SK-N-SH treated with all-trans-retinoic acid at 6 μM for 48 hours (cell line): ENCODE results near the gene NUP42.

Experiments used
- ATAC-seq: fragments of 200-7000 bp; cut with Tn5 transposase; 3 replicates; pipeline ENCODE4 v1.9.1; 2020; ENCODE audit warnings: mild to moderate bottlenecking, moderate library complexity
- ARNTL ChIP-seq: fragments of 450-650 bp; formaldehyde crosslinking; IDR thresholded peaks from 2 replicates; pipeline ENCODE4 v1.5.0; 2020; ENCODE audit warnings: low read depth, mild to moderate bottlenecking, moderate library complexity, borderline replicate concordance
- CSDC2 ChIP-seq: fragments of 250-450 bp; sonication (Bioruptor Pico); IDR thresholded peaks from 2 replicates; pipeline ENCODE4 v1.5.0; 2020; ENCODE audit warnings: mild to moderate bottlenecking, moderate library complexity
- ESRRG ChIP-seq: fragments of 250-450 bp; sonication (Bioruptor Pico); IDR thresholded peaks from 2 replicates; pipeline ENCODE4 v1.6.1; 2021; ENCODE audit warnings: mild to moderate bottlenecking
- ISL1 ChIP-seq: fragments of 250-450 bp; sonication (Bioruptor Pico); IDR thresholded peaks from 2 replicates; pipeline ENCODE4 v2.1.2; 2022; ENCODE audit warnings: mild to moderate bottlenecking, moderate library complexity
- OSR1 ChIP-seq: fragments of 250-450 bp; sonication (Bioruptor Pico); IDR thresholded peaks from 2 replicates; pipeline ENCODE4 v1.8.0; 2022; ENCODE audit warnings: moderate library complexity, mild to moderate bottlenecking, inconsistent platforms
- PPARA ChIP-seq: fragments of 250-450 bp; sonication (Bioruptor Pico); IDR thresholded peaks from 2 replicates; pipeline ENCODE4 v1.5.0; 2020; ENCODE audit warnings: mild to moderate bottlenecking, borderline replicate concordance
- SNAI2 ChIP-seq: fragments of 250-450 bp; sonication (Bioruptor Pico); IDR thresholded peaks from 2 replicates; pipeline ENCODE4 v1.5.0; 2020; ENCODE audit warnings: mild to moderate bottlenecking, moderate library complexity
- TCF4 ChIP-seq: fragments of 250-450 bp; sonication (Bioruptor Pico); IDR thresholded peaks from 2 replicates; pipeline ENCODE4 v1.8.0; 2021; ENCODE audit warnings: mild to moderate bottlenecking, moderate library complexity, borderline replicate concordance
- TOX ChIP-seq: fragments of 250-450 bp; sonication (Bioruptor Pico); IDR thresholded peaks from 2 replicates; pipeline ENCODE4 v1.8.0; 2021; ENCODE audit warnings: mild to moderate bottlenecking, moderate library complexity, borderline replicate concordance
- ZC3H10 ChIP-seq: fragments of 250-450 bp; sonication (Bioruptor Pico); IDR thresholded peaks from 2 replicates; pipeline ENCODE4 v1.5.1; 2021; ENCODE audit warnings: mild to moderate bottlenecking, moderate library complexity
- ZFP3 ChIP-seq: fragments of 250-450 bp; sonication (Bioruptor Pico); IDR thresholded peaks from 2 replicates; pipeline ENCODE4 v1.5.0; 2020; ENCODE audit warnings: mild to moderate bottlenecking, moderate library complexity
- ZFP30 ChIP-seq: fragments of 450-650 bp; formaldehyde crosslinking; IDR thresholded peaks from 2 replicates; pipeline ENCODE4 v1.5.0; 2022; ENCODE audit warnings: mild to moderate bottlenecking, moderate library complexity
- ZNF70 ChIP-seq: fragments of 450-650 bp; formaldehyde crosslinking; IDR thresholded peaks from 2 replicates; pipeline ENCODE4 v1.5.0; 2020; ENCODE audit warnings: mild to moderate bottlenecking, moderate library complexity
- ZNF8 ChIP-seq: fragments of 450-650 bp; formaldehyde crosslinking; IDR thresholded peaks from 2 replicates; pipeline ENCODE4 v1.5.0; 2020; ENCODE audit warnings: mild to moderate bottlenecking, moderate library complexity
- TF ChIP-seq, protein P1 (sequence below): fragments of 250-450 bp; sonication (Bioruptor Pico); IDR thresholded peaks from 2 replicates; pipeline ENCODE4 v1.8.0; 2020; ENCODE audit warnings: mild to moderate bottlenecking, moderate library complexity, borderline replicate concordance
- TF ChIP-seq, protein P2 (sequence below): fragments of 250-450 bp; sonication (Bioruptor Pico); IDR thresholded peaks from 2 replicates; pipeline ENCODE4 v1.5.1; 2021; ENCODE audit warnings: mild to moderate bottlenecking, moderate library complexity
- TF ChIP-seq, protein P3 (sequence below): fragments of 250-450 bp; sonication (Bioruptor Pico); IDR thresholded peaks from 2 replicates; pipeline ENCODE4 v1.8.0; 2021; ENCODE audit warnings: low read depth, mild to moderate bottlenecking, moderate library complexity, borderline replicate concordance
- TF ChIP-seq, protein P4 (sequence below): fragments of 250-450 bp; sonication (Bioruptor Pico); IDR thresholded peaks from 2 replicates; pipeline ENCODE4 v1.5.1; 2020; ENCODE audit warnings: low read depth, mild to moderate bottlenecking, moderate library complexity
- TF ChIP-seq, protein P5 (sequence below): fragments of 250-450 bp; sonication (Bioruptor Pico); IDR thresholded peaks from 2 replicates; pipeline ENCODE4 v1.5.0; 2020; ENCODE audit warnings: mild to moderate bottlenecking, moderate library complexity

Gene NUP42

DNA sequence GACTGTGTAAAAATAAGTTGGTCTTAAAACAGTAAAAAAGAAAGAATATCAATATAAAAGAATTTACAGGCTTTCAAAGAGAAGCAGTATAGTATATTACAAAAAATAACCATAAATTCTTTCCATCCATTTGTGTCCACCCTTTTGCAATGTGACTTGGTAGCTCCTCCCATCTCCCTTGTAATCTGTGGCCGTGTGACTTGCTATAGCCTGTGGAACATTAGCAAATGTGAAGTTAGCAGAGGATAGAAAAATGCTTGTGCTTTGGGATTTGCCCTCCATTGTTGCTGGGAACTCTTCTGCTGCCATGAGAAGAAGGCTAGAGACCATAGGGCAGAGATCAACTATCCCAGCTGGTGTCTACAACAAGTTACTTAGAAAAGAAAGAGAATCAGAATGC, 46.1 kb upstream of the NUP42 start (continued):
- TF ChIP-seq, protein P1, sequence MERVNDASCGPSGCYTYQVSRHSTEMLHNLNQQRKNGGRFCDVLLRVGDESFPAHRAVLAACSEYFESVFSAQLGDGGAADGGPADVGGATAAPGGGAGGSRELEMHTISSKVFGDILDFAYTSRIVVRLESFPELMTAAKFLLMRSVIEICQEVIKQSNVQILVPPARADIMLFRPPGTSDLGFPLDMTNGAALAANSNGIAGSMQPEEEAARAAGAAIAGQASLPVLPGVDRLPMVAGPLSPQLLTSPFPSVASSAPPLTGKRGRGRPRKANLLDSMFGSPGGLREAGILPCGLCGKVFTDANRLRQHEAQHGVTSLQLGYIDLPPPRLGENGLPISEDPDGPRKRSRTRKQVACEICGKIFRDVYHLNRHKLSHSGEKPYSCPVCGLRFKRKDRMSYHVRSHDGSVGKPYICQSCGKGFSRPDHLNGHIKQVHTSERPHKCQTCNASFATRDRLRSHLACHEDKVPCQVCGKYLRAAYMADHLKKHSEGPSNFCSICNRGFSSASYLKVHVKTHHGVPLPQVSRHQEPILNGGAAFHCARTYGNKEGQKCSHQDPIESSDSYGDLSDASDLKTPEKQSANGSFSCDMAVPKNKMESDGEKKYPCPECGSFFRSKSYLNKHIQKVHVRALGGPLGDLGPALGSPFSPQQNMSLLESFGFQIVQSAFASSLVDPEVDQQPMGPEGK (CRISPR knock-in tag), result no peak
- TF ChIP-seq TOX (CRISPR knock-in tag), result no peak
- TF ChIP-seq, protein P2, sequence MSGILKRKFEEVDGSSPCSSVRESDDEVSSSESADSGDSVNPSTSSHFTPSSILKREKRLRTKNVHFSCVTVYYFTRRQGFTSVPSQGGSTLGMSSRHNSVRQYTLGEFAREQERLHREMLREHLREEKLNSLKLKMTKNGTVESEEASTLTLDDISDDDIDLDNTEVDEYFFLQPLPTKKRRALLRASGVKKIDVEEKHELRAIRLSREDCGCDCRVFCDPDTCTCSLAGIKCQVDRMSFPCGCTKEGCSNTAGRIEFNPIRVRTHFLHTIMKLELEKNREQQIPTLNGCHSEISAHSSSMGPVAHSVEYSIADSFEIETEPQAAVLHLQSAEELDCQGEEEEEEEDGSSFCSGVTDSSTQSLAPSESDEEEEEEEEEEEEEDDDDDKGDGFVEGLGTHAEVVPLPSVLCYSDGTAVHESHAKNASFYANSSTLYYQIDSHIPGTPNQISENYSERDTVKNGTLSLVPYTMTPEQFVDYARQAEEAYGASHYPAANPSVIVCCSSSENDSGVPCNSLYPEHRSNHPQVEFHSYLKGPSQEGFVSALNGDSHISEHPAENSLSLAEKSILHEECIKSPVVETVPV (CRISPR knock-in tag), result no peak
- TF ChIP-seq, all 23 proteins: peak for 0

DNA sequence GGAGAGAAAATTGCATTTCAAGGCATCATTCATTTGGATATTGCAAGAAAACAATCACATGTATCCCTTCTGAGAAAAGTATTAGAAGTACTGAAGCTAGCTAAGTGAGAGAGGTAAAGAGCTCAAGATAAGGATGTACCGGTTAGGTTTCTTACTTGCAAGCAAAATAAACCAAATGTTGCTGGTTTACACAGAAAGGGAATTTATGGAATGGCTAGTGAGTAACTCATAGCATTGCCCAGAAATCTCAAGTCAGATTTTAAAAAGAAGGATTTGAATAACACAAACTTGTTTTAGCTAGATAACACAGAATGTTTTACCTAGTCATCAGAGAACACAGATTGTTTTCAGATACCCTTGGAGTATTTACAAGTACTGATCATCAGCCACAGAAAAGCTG, 45.6 kb upstream of the NUP42 start:
- TF ChIP-seq OSR1 (CRISPR knock-in tag) (no peak), ZC3H10 (CRISPR knock-in tag) (no peak), ARNTL (no peak), TCF4 (no peak), ESRRG (CRISPR knock-in tag) (no peak), SNAI2 (CRISPR knock-in tag) (no peak), ZFP3 (CRISPR knock-in tag) (no peak), PPARA (no peak), ISL1 (CRISPR knock-in tag) (no peak), TOX (CRISPR knock-in tag) (no peak), CSDC2 (no peak), ZFP30 (no peak), ZNF8 (no peak), ZNF70 (CRISPR knock-in tag) (no peak)
- TF ChIP-seq, protein P2 (CRISPR knock-in tag), result no peak
- TF ChIP-seq, protein P1 (CRISPR knock-in tag), result no peak
- TF ChIP-seq, protein P3, sequence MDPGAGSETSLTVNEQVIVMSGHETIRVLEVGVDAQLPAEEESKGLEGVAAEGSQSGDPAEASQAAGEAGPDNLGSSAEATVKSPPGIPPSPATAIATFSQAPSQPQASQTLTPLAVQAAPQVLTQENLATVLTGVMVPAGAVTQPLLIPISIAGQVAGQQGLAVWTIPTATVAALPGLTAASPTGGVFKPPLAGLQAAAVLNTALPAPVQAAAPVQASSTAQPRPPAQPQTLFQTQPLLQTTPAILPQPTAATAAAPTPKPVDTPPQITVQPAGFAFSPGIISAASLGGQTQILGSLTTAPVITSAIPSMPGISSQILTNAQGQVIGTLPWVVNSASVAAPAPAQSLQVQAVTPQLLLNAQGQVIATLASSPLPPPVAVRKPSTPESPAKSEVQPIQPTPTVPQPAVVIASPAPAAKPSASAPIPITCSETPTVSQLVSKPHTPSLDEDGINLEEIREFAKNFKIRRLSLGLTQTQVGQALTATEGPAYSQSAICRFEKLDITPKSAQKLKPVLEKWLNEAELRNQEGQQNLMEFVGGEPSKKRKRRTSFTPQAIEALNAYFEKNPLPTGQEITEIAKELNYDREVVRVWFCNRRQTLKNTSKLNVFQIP (CRISPR knock-in tag), result no peak
- TF ChIP-seq, protein P4, sequence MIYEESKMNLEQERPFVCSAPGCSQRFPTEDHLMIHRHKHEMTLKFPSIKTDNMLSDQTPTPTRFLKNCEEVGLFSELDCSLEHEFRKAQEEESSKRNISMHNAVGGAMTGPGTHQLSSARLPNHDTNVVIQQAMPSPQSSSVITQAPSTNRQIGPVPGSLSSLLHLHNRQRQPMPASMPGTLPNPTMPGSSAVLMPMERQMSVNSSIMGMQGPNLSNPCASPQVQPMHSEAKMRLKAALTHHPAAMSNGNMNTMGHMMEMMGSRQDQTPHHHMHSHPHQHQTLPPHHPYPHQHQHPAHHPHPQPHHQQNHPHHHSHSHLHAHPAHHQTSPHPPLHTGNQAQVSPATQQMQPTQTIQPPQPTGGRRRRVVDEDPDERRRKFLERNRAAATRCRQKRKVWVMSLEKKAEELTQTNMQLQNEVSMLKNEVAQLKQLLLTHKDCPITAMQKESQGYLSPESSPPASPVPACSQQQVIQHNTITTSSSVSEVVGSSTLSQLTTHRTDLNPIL, result no peak
- TF ChIP-seq, protein P5, sequence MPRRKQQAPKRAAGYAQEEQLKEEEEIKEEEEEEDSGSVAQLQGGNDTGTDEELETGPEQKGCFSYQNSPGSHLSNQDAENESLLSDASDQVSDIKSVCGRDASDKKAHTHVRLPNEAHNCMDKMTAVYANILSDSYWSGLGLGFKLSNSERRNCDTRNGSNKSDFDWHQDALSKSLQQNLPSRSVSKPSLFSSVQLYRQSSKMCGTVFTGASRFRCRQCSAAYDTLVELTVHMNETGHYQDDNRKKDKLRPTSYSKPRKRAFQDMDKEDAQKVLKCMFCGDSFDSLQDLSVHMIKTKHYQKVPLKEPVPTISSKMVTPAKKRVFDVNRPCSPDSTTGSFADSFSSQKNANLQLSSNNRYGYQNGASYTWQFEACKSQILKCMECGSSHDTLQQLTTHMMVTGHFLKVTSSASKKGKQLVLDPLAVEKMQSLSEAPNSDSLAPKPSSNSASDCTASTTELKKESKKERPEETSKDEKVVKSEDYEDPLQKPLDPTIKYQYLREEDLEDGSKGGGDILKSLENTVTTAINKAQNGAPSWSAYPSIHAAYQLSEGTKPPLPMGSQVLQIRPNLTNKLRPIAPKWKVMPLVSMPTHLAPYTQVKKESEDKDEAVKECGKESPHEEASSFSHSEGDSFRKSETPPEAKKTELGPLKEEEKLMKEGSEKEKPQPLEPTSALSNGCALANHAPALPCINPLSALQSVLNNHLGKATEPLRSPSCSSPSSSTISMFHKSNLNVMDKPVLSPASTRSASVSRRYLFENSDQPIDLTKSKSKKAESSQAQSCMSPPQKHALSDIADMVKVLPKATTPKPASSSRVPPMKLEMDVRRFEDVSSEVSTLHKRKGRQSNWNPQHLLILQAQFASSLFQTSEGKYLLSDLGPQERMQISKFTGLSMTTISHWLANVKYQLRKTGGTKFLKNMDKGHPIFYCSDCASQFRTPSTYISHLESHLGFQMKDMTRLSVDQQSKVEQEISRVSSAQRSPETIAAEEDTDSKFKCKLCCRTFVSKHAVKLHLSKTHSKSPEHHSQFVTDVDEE, result no peak

More for the DNA sequence above, 45.6 kb upstream of the NUP42 start:
- ATAC-seq, result no peak
